NT2/D1 (cell line): Measurements from ENCODE around the gene CDC6.
"Not testable (repeated sequence)": the region's sequence is repeated elsewhere in the genome, so short reads cannot be mapped to it uniquely, and the experiment has no call there.

Experiments
- DNase-seq: peaks from one replicate; pipeline ENCODE4 v3.0.0-alpha.2; 2011; ENCODE audit warnings: low read depth, low spot score
- H3K27me3 ChIP-seq: 2 replicates; pipeline ENCODE4 v1.6.0; 2011; ENCODE audit warnings: mild to moderate bottlenecking; ENCODE audit not compliant: insufficient read length, insufficient read depth
- H3K36me3 ChIP-seq: 2 replicates; pipeline ENCODE4 v1.6.1; 2011; ENCODE audit warnings: mild to moderate bottlenecking, low read length, mixed read lengths; ENCODE audit not compliant: insufficient read depth, insufficient read length
- H3K4me1 ChIP-seq: 2 replicates; pipeline ENCODE4 v1.5.1; 2011; ENCODE audit not compliant: insufficient read depth, insufficient read length
- H3K4me3 ChIP-seq: 2 replicates; pipeline ENCODE4 v1.5.1; 2011; ENCODE audit warnings: low read depth; ENCODE audit not compliant: insufficient read length
- H3K9ac ChIP-seq: 2 replicates; pipeline ENCODE4 v1.6.0; 2011; ENCODE audit warnings: low read depth; ENCODE audit not compliant: insufficient read length
- H3K9me3 ChIP-seq: 2 replicates; pipeline ENCODE4 v1.5.1; 2011; ENCODE audit warnings: mild to moderate bottlenecking, low read length; ENCODE audit not compliant: insufficient read depth
- SUZ12 ChIP-seq: IDR thresholded peaks from 2 replicates; pipeline ENCODE4 v1.6.1; 2011; ENCODE audit not compliant: insufficient read length, insufficient read depth; ENCODE audit errors: extremely low read depth
- YY1 ChIP-seq: IDR thresholded peaks from 2 replicates; pipeline ENCODE4 v1.6.1; 2011; ENCODE audit not compliant: insufficient read length, insufficient read depth
- ZNF274 ChIP-seq: IDR thresholded peaks from 2 replicates; pipeline ENCODE4 v1.6.1; 2011; ENCODE audit warnings: mild to moderate bottlenecking, low read depth, low read length

Gene CDC6

GRCh38 chr17:40287159-40287493 lies 553 bp upstream of the CDC6 start:
- Histone ChIP-seq H3K4me1 (peaks cover 4% of the 10 kb centered on the region), H3K4me3 (no peak overlapping the region)

GRCh38 chr17:40290629-40291280 lies 3.1 kb downstream of the CDC6 start:
- H3K4me1 ChIP-seq: peaks cover 6% of the 10 kb centered on the region
- DNase-seq: no peak
- TF ChIP-seq YY1 (no peak), ZNF274 (no peak), SUZ12 (no peak)
- H3K9me3 ChIP-seq: no peaks in the 10 kb centered on the region
- no peaks in the 10 kb centered on the region for H3K27me3 ChIP-seq
- peaks cover 65% of the 10 kb centered on the region for H3K36me3 ChIP-seq
- no peak overlapping the region for H3K9ac ChIP-seq
- H3K4me3 ChIP-seq: no peak overlapping the region

More at GRCh38 chr17:40287159-40287493, 553 bp upstream of the CDC6 start:
- DNase-seq: no peak
- Histone ChIP-seq H3K36me3 (peaks cover 34% of the 10 kb centered on the region), H3K9me3 (no peaks in the 10 kb centered on the region), H3K27me3 (no peaks in the 10 kb centered on the region), H3K9ac (no peak overlapping the region)
- TF ChIP-seq YY1: no peak
- TF ChIP-seq SUZ12: no peak
- no peak for TF ChIP-seq ZNF274

- Histone ChIP-seq H3K4me1 (peaks cover 6% of the 10 kb centered on the region), H3K4me3 (no peak overlapping the region), H3K9me3 (no peaks in the 10 kb centered on the region), H3K36me3 (peaks cover 70% of the 10 kb centered on the region), H3K27me3 (no peaks in the 10 kb centered on the region), H3K9ac (no peak overlapping the region)
- TF ChIP-seq YY1 (no peak), ZNF274 (no peak), SUZ12 (no peak)
- no peak for DNase-seq
These were observed 3.6 kb downstream of the CDC6 start for GRCh38 chr17:40291281-40291664.

GRCh38 chr17:40293363-40293762 lies 5.7 kb downstream of the CDC6 start:
- no peak overlapping the region for H3K9ac ChIP-seq
- H3K9me3 ChIP-seq: no peaks in the 10 kb centered on the region
- H3K27me3 ChIP-seq: no peaks in the 10 kb centered on the region
- H3K4me1 ChIP-seq: peaks cover 6% of the 10 kb centered on the region
- H3K36me3 ChIP-seq: peaks cover 90% of the 10 kb centered on the region
- H3K4me3 ChIP-seq: no peak overlapping the region
- no peak for DNase-seq
- no peak for TF ChIP-seq SUZ12
- no peak for TF ChIP-seq YY1
- TF ChIP-seq ZNF274: no peak

- DNase-seq: no peak
- Histone ChIP-seq H3K4me3 (no peak overlapping the region), H3K4me1 (peaks cover 2% of the 10 kb centered on the region), H3K36me3 (peaks cover 92% of the 10 kb centered on the region), H3K9ac (no peak overlapping the region), H3K27me3 (no peaks in the 10 kb centered on the region), H3K9me3 (no peaks in the 10 kb centered on the region)
- TF ChIP-seq YY1: no peak
- TF ChIP-seq SUZ12: no peak
- no peak for TF ChIP-seq ZNF274
These were observed 8.1 kb downstream of the CDC6 start for GRCh38 chr17:40295488-40296436.

- no peaks in the 10 kb centered on the region for H3K27me3 ChIP-seq
- H3K36me3 ChIP-seq: peaks cover 94% of the 10 kb centered on the region
- TF ChIP-seq YY1 (no peak), ZNF274 (no peak), SUZ12 (no peak)
- H3K9me3 ChIP-seq: no peaks in the 10 kb centered on the region
- peaks cover 2% of the 10 kb centered on the region for H3K4me1 ChIP-seq
- H3K4me3 ChIP-seq: no peak overlapping the region
- no peak for DNase-seq
- no peak overlapping the region for H3K9ac ChIP-seq
These were observed 9.8 kb downstream of the CDC6 start for GRCh38 chr17:40297511-40297910.

GRCh38 chr17:40298726-40299125 lies 11.0 kb downstream of the CDC6 start:
- Histone ChIP-seq H3K9ac (no peak overlapping the region), H3K4me3 (no peak overlapping the region), H3K4me1 (peaks cover 2% of the 10 kb centered on the region), H3K36me3 (peaks cover 95% of the 10 kb centered on the region), H3K27me3 (no peaks in the 10 kb centered on the region), H3K9me3 (no peaks in the 10 kb centered on the region)
- TF ChIP-seq SUZ12 (no peak), ZNF274 (no peak), YY1 (no peak)
- DNase-seq: no peak

- H3K36me3 ChIP-seq: peaks cover 95% of the 10 kb centered on the region
- H3K27me3 ChIP-seq, H3K4me1 ChIP-seq, H3K9me3 ChIP-seq, DNase-seq, H3K9ac ChIP-seq, H3K4me3 ChIP-seq: not testable (repeated sequence)
These were observed 11.6 kb downstream of the CDC6 start for GRCh38 chr17:40299159-40299757.
